ENCODE data around the gene DPP4. TPM values are rescaled to one million over a fixed set of nuclear protein-coding genes. Genes with fewer than 3 reads are reported as not detected.

DPP4 gene
- total RNA-seq, 1 experiment from 2014 or later, result 27.6 TPM

- DNase-seq, result no peak
- intact Hi-C loops (cut with micrococcal nuclease; ENCODE audit: unreplicated experiment), result no loop called here
- peaks cover 4% of the 10 kb centered on the region for H3K36me3 Mint-ChIP-seq (ENCODE audit: insufficient read depth, unreplicated experiment)
- H3K4me1 Mint-ChIP-seq (ENCODE audit: low read depth, unreplicated experiment), result peaks cover 70% of the 10 kb centered on the region
- CTCF ChIA-PET, result interaction anchor here (0.6 kb wide), 1 partner anchor 206 kb away, joined by 3 read pairs; no protein-coding TSS in a partner anchor
- TF ChIP-seq CTCF (IDR thresholded peaks at IDR 0.05; ENCODE audit: unreplicated experiment), result no peak
- H3K27ac Mint-ChIP-seq (ENCODE audit: unreplicated experiment), result peak overlapping the region; percentile 38
- no peaks in the 10 kb centered on the region for H3K9me3 Mint-ChIP-seq (ENCODE audit: low read depth, unreplicated experiment)
- H3K4me3 Mint-ChIP-seq (ENCODE audit: low read depth, unreplicated experiment), result no peak overlapping the region
- no peaks in the 10 kb centered on the region for H3K27me3 Mint-ChIP-seq (ENCODE audit: unreplicated experiment)
- BruUV-seq (replicated peaks), result no TSS peak
These were observed 6.4 kb downstream of the DPP4 start for GRCh38 chr2:162067596-162067995.

- Mint-ChIP-seq H3K4me1 (ENCODE audit: low read depth, unreplicated experiment) (peaks cover 62% of the 10 kb centered on the region), H3K9me3 (ENCODE audit: low read depth, unreplicated experiment) (no peaks in the 10 kb centered on the region), H3K27ac (ENCODE audit: unreplicated experiment) (no peak overlapping the region), H3K36me3 (ENCODE audit: insufficient read depth, unreplicated experiment) (peaks cover under 1% of the 10 kb centered on the region), H3K27me3 (ENCODE audit: unreplicated experiment) (no peaks in the 10 kb centered on the region), H3K4me3 (ENCODE audit: low read depth, unreplicated experiment) (no peak overlapping the region)
- CTCF ChIA-PET, result no interaction called here
- BruUV-seq (replicated peaks), result no TSS peak
- no peak for TF ChIP-seq CTCF (IDR thresholded peaks at IDR 0.05; ENCODE audit: unreplicated experiment)
- no peak for DNase-seq
- intact Hi-C loops (cut with micrococcal nuclease; ENCODE audit: unreplicated experiment), result no loop called here
These were observed 8.2 kb downstream of the DPP4 start for GRCh38 chr2:162065767-162066166.

GRCh38 chr2:162063899-162064298, 10.1 kb downstream of the DPP4 start:
- Mint-ChIP-seq H3K27ac (ENCODE audit: unreplicated experiment) (no peak overlapping the region), H3K4me3 (ENCODE audit: low read depth, unreplicated experiment) (no peak overlapping the region), H3K36me3 (ENCODE audit: insufficient read depth, unreplicated experiment) (no peaks in the 10 kb centered on the region), H3K4me1 (ENCODE audit: low read depth, unreplicated experiment) (peaks cover 60% of the 10 kb centered on the region), H3K27me3 (ENCODE audit: unreplicated experiment) (no peaks in the 10 kb centered on the region), H3K9me3 (ENCODE audit: low read depth, unreplicated experiment) (no peaks in the 10 kb centered on the region)
- no peak for DNase-seq
- intact Hi-C loops (cut with micrococcal nuclease; ENCODE audit: unreplicated experiment), result no loop called here
- TF ChIP-seq CTCF (IDR thresholded peaks at IDR 0.05; ENCODE audit: unreplicated experiment), result no peak
- CTCF ChIA-PET, result interaction anchor here (1.2 kb wide), 1 partner anchor 8 kb away, joined by 3 read pairs; no protein-coding TSS in a partner anchor
- BruUV-seq (replicated peaks), result no TSS peak

- intact Hi-C loops (cut with micrococcal nuclease; ENCODE audit: unreplicated experiment), result no loop called here
- H3K9me3 Mint-ChIP-seq (ENCODE audit: low read depth, unreplicated experiment), result no peaks in the 10 kb centered on the region
- TF ChIP-seq CTCF (IDR thresholded peaks at IDR 0.05; ENCODE audit: unreplicated experiment), result no peak
- H3K4me1 Mint-ChIP-seq (ENCODE audit: low read depth, unreplicated experiment), result peaks cover 60% of the 10 kb centered on the region
- no peaks in the 10 kb centered on the region for H3K27me3 Mint-ChIP-seq (ENCODE audit: unreplicated experiment)
- no peak overlapping the region for H3K27ac Mint-ChIP-seq (ENCODE audit: unreplicated experiment)
- no peak overlapping the region for H3K4me3 Mint-ChIP-seq (ENCODE audit: low read depth, unreplicated experiment)
- BruUV-seq (replicated peaks), result no TSS peak
- CTCF ChIA-PET, result interaction anchor here (1.2 kb wide), 1 partner anchor 9 kb away, joined by 3 read pairs; no protein-coding TSS in a partner anchor
- H3K36me3 Mint-ChIP-seq (ENCODE audit: insufficient read depth, unreplicated experiment), result no peaks in the 10 kb centered on the region
- no peak for DNase-seq
These were observed 10.7 kb downstream of the DPP4 start for GRCh38 chr2:162063281-162063680.
